WI38 (cell line): ENCODE measurements around the gene NPAS1.

Source experiments
- H3K4me3 ChIP-seq: 2 replicates; pipeline ENCODE4 v1.5.1; 2011; ENCODE audit warnings: low read depth, mild to moderate bottlenecking, control low read depth, low read length
- TF ChIP-seq, protein P1 (sequence below): IDR thresholded peaks from 2 replicates; pipeline ENCODE4 v1.5.1; 2012; ENCODE audit warnings: low read depth, mild to moderate bottlenecking, control low read depth, low read length

The NPAS1 gene

DNA sequence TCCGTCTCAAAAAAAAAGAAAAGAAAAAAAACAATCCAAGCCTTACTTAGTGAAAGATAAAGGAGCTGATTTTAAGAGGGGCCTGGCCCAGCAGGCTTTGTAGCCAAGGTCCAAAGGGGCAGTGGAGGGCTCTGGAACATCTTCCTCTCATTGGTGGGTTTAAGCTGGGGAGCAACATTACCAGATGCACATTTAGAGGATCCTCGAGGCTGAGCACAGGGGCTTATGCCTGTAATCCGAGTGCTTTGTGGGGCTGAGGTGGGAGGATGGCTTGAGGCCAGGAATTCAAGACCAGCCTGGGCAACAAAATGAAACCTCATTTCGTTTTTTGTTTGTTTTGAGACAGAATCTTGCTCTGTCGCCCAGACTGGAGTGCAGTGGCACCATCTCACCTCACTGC is 36.8 kb downstream of the NPAS1 start:
- no peak overlapping the region for H3K4me3 ChIP-seq
- TF ChIP-seq, protein P1, sequence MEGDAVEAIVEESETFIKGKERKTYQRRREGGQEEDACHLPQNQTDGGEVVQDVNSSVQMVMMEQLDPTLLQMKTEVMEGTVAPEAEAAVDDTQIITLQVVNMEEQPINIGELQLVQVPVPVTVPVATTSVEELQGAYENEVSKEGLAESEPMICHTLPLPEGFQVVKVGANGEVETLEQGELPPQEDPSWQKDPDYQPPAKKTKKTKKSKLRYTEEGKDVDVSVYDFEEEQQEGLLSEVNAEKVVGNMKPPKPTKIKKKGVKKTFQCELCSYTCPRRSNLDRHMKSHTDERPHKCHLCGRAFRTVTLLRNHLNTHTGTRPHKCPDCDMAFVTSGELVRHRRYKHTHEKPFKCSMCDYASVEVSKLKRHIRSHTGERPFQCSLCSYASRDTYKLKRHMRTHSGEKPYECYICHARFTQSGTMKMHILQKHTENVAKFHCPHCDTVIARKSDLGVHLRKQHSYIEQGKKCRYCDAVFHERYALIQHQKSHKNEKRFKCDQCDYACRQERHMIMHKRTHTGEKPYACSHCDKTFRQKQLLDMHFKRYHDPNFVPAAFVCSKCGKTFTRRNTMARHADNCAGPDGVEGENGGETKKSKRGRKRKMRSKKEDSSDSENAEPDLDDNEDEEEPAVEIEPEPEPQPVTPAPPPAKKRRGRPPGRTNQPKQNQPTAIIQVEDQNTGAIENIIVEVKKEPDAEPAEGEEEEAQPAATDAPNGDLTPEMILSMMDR: no peak

DNA sequence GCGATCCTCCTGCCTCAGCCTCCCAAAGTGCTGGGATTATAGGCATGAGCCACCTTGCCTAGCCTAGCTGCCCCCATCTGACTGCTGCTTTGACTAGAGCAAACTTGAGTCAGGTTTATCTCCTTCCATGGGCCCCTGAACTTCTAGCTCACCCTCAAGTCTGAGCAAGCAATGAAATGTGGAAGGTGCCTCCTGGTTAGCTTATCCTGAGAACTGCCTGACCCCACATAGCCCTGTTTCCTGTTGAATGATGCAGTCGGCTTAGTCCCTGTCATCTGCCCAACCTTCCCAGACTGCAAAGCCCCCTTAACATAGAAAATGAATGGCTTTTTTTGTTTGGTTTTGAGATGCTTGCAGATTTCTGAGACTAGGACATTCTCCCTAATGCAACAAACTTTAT is 37.7 kb downstream of the NPAS1 start:
- H3K4me3 ChIP-seq: no peak overlapping the region
- TF ChIP-seq, protein P1: no peak

DNA sequence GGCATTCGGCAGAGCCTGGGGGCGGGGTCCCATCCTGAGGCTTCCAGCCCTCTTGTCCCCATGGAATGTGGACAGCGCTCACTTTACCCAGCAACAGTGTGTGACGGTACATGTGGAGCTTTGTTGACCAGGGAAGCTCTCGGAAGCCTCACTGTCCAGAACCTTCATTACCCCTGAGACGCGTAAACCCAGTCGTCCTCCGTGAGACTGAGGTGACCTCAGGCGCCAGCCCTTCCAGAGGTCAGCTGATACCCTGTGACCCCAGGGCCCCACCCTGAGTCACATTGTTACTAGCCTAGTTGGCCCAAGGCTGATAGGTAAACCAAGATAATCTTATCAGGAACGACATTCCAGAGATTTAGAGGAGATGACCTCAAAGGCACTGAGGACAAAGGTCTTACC is 39.0 kb downstream of the NPAS1 start:
- TF ChIP-seq, protein P1: no peak
- H3K4me3 ChIP-seq: no peak overlapping the region

DNA sequence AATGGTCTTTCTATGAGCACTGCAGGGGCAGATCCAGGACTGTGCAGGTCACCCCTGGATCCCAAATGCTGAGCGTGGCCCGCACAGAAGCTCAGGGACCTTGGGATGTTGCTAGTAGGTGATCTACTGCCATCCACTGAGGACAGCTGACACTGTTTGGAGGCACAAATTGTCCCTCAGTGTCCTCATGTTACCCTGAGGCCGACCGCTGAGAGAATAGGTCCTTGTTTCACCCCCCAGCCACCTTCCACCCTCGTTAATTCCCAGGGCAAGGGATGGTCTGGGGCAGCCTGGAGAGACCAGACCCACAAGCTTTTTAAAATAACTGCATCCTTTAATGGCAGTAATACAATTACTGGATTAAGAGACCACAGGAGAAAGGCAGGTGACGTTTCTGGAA is 44.2 kb downstream of the NPAS1 start:
- TF ChIP-seq, protein P1: no peak
- no peak overlapping the region for H3K4me3 ChIP-seq

DNA sequence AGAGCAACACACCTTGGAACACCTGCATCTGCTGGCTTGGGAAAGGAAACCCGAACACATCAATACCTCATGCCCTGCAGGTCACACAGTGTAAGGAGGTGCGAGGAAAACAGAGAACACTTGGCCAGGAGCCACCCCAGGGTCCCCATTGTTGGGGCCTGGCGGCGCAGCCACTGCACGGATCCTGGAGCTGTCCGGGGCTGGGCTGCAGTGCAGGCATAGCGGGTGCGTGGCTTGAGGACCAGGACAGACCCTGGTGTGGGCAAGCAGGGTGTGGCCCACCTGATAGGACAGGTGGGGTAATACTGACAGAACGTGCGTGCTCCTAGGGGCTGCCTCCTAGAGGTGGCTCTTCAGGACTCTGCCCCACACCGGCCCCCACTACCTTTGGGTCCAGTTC is 45.6 kb downstream of the NPAS1 start:
- no peak overlapping the region for H3K4me3 ChIP-seq
- TF ChIP-seq, protein P1: no peak

DNA sequence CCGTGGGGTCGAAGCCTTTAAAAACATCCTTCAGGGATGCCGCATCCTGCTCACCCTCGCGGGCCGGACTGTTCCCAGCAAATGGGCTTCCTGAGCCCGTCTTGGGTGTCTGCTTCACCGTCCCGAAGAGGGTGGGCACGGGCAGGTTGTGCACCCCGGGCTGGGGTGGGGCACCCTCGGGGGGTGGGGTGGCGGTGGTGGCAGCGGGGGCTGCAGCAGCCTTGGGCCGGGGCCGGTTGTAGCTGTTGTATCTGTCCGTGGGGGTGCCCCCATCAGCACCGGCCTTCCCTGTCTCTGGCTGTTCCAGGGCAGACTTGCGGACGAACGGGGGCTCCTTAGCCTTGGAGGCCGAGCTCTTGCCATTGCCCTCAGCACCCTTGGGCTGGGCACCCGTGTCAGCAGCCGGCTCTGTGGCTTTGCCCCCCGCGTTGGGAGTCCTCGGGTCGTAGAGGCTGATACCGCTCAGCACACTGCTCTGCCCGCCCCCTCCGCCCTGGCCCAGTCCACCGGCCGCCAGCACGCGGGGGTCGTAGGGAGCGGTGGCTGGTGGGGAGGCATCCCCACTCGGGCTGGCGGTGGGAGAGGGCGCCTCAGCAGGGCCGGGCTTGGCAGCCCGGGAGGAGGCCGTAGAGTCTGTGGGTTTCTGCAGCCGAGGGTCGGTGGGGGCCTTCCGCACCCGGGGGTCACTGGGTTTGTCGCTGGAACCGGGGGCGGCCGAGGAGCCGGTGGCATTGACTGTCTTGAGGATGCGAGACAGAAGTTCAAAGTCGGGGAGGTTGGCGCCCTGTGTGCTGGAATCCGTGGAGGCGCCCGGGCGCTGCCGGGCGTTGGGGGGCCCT is 47.0 kb downstream of the NPAS1 start:
- no peak overlapping the region for H3K4me3 ChIP-seq
- TF ChIP-seq, protein P1: no peak

DNA sequence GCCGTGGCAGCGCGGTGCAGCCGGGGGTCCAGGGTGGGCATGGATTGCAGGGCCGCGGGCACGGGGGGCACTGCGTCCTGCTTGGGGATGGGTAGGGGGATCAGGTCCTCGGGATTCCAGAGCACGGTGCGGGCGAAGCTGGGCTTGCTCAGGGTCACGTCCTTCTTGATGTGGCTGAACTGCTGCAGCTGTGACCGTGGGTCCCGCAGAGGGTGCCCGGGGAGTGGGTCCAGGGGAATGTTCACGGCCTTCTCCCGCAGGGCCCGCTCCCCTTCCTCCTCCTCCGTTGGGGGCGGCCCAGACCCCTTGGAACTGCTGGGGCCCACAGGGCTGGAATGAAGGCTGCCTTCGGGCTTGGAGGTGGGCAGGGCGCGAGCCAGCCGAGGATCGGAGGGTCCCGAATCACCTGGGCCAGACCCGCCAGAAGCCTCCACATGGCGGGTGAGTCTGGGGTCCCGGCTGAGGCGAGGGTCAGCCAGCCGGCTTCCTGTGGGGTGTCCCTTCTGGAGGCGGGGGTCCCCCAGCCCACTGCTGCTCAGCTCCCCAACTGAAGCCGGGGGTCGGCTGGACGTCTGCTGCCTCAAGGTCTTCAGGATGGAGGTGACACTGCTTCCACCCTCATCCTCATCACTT is 47.7 kb downstream of the NPAS1 start:
- H3K4me3 ChIP-seq: no peak overlapping the region
- TF ChIP-seq, protein P1: no peak
